DOHH2 (cell line): ENCODE results near the gene CEP135.

ENCODE experiments used
- H3F3A ChIP-seq: fragments of 200-600 bp; sonication (generic), shearing (Covaris generic); 2 replicates; pipeline ENCODE4 v1.6.0; 2016; ENCODE audit warnings: antibody characterized with exemption, mild to moderate bottlenecking; ENCODE audit not compliant: control insufficient read depth, insufficient read depth
- H3K27ac ChIP-seq: fragments of 200-600 bp; sonication (generic); 2 replicates; pipeline ENCODE4 v1.5.1; 2014; ENCODE audit warnings: low read depth, mild to moderate bottlenecking, low read length, moderate library complexity
- H3K27me3 ChIP-seq: fragments of 200-600 bp; sonication (generic); 2 replicates; pipeline ENCODE4 v1.6.1; 2014; ENCODE audit warnings: mild to moderate bottlenecking, low read length, mixed read lengths; ENCODE audit not compliant: control insufficient read depth
- H3K36me3 ChIP-seq: fragments of 200-600 bp; sonication (generic); 2 replicates; pipeline ENCODE4 v1.6.1; 2014; ENCODE audit warnings: mild to moderate bottlenecking, low read length, moderate library complexity, mixed read lengths; ENCODE audit not compliant: control insufficient read depth
- H3K4me1 ChIP-seq: fragments of 200-600 bp; sonication (generic); 2 replicates; pipeline ENCODE4 v1.6.1; 2014; ENCODE audit warnings: mild to moderate bottlenecking, low read length, mixed read lengths; ENCODE audit not compliant: control insufficient read depth
- H3K4me2 ChIP-seq: fragments of 200-600 bp; sonication (generic); 2 replicates; pipeline ENCODE4 v1.6.0; 2014; ENCODE audit warnings: mild to moderate bottlenecking, low read length, moderate library complexity
- H3K4me3 ChIP-seq: fragments of 200-600 bp; sonication (generic); 2 replicates; pipeline ENCODE4 v1.5.1; 2014; ENCODE audit warnings: mild to moderate bottlenecking, low read length, mixed read lengths
- H3K79me2 ChIP-seq: fragments of 200-600 bp; sonication (generic); 2 replicates; pipeline ENCODE4 v1.6.1; 2014; ENCODE audit warnings: mild to moderate bottlenecking, low read length, mixed read lengths; ENCODE audit not compliant: control insufficient read depth
- H3K9me2 ChIP-seq: fragments of 200-600 bp; sonication (generic); replicated peaks from 2 replicates; pipeline ENCODE4 v1.6.1; 2014; ENCODE audit warnings: mild to moderate bottlenecking, low read length, mixed read lengths; ENCODE audit not compliant: control insufficient read depth
- H3K9me3 ChIP-seq: fragments of 200-600 bp; sonication (generic); 2 replicates; pipeline ENCODE4 v1.6.1; 2014; ENCODE audit warnings: antibody characterized with exemption, low read length, mixed read lengths; ENCODE audit not compliant: control insufficient read depth, insufficient read depth
- H4K20me1 ChIP-seq: fragments of 200-600 bp; sonication (generic); 2 replicates; pipeline ENCODE4 v1.6.0; 2014; ENCODE audit warnings: low read depth, mild to moderate bottlenecking, antibody characterized with exemption, low read length, moderate library complexity; ENCODE audit not compliant: control insufficient read depth, insufficient read depth
- EZH2phosphoT487 ChIP-seq: fragments of 200-600 bp; sonication (generic); IDR thresholded peaks from 2 replicates; pipeline ENCODE4 v1.6.1; 2017; ENCODE audit warnings: borderline replicate concordance, mild to moderate bottlenecking, antibody characterized with exemption, low read length, moderate library complexity, mixed read lengths
- TF ChIP-seq, protein P1 (sequence below): fragments of 200-600 bp; sonication (generic); IDR thresholded peaks from one replicate; pipeline ENCODE4 v1.5.1; 2014; ENCODE audit warnings: antibody characterized with exemption, mild to moderate bottlenecking, low read depth, low read length; ENCODE audit not compliant: poor library complexity, severe bottlenecking

The CEP135 gene

DNA sequence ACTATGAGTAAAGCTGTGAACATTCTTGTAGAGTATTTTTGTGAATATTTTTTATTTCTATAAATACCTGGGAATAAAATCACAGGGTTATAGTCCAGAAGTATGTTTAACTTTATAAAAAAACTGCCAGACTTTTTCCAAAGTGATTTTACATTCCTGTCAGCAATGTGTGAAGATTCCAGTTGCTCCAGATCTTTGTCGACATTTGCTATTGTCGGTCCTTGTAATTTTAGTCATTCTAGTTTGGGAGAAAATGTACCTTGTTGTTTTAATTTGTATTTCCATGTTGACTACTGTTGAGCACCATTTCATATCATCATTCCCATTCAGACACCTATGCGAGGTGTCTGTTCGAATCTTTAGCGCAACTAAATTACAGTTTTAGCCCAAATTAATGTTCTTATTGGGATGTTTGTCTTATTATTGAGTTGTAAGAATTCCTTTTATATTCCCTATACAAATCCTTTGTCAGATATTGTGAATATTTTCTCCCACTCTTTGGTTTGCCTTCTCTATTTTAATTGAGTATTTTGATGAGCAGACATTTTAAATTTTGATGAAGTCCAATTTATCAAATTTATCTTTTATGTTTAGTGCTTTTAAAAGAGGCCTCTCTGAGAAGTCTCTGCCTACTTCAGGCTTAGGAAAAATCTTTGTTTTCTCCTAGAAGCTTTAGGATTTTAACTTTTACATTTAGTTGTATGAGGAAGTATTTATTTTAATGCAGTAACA is 2.6 kb downstream of the CEP135 start:
- Histone ChIP-seq H3K4me2 (peak overlapping the region; percentile 93), H3K9me2 (no peaks in the 10 kb centered on the region), H3F3A (peaks cover 12% of the 10 kb centered on the region), H3K4me3 (peak overlapping the region; percentile 85), H3K9me3 (no peaks in the 10 kb centered on the region), H3K27ac (no peak overlapping the region), H3K4me1 (peaks cover 47% of the 10 kb centered on the region), H3K79me2 (peaks cover 65% of the 10 kb centered on the region), H3K36me3 (peaks cover 70% of the 10 kb centered on the region), H4K20me1 (no peaks in the 10 kb centered on the region), H3K27me3 (no peaks in the 10 kb centered on the region)
- TF ChIP-seq, protein P1, sequence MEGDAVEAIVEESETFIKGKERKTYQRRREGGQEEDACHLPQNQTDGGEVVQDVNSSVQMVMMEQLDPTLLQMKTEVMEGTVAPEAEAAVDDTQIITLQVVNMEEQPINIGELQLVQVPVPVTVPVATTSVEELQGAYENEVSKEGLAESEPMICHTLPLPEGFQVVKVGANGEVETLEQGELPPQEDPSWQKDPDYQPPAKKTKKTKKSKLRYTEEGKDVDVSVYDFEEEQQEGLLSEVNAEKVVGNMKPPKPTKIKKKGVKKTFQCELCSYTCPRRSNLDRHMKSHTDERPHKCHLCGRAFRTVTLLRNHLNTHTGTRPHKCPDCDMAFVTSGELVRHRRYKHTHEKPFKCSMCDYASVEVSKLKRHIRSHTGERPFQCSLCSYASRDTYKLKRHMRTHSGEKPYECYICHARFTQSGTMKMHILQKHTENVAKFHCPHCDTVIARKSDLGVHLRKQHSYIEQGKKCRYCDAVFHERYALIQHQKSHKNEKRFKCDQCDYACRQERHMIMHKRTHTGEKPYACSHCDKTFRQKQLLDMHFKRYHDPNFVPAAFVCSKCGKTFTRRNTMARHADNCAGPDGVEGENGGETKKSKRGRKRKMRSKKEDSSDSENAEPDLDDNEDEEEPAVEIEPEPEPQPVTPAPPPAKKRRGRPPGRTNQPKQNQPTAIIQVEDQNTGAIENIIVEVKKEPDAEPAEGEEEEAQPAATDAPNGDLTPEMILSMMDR: no peak
- TF ChIP-seq EZH2phosphoT487: no peak

DNA sequence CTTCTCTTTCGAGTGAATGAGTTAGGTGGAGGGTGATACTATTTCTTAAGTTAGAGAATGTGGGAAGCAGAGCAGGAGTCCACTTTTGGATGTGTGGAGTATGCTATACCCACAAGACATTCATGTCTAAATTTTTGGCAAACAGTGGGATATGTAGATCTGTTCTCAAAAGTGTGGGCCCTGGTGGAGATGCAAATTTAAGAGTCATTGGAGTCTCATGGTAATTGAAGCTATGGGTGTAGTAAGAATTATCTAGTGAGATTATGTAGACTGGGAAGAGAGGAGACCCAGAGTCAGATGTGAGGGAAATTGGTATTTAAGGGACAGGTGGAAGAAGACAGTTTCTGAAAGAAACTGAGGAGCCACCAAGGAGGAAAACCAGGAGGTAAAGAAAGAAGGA is 7.0 kb downstream of the CEP135 start:
- H3K27ac ChIP-seq: no peak overlapping the region
- peaks cover 60% of the 10 kb centered on the region for H3K79me2 ChIP-seq
- TF ChIP-seq, protein P1: no peak
- no peak for TF ChIP-seq EZH2phosphoT487
- H3K27me3 ChIP-seq: no peaks in the 10 kb centered on the region
- no peaks in the 10 kb centered on the region for H3F3A ChIP-seq
- no peaks in the 10 kb centered on the region for H4K20me1 ChIP-seq
- H3K4me1 ChIP-seq: peaks cover 20% of the 10 kb centered on the region
- H3K9me3 ChIP-seq: no peaks in the 10 kb centered on the region
- no peak overlapping the region for H3K4me3 ChIP-seq
- peaks cover 96% of the 10 kb centered on the region for H3K36me3 ChIP-seq
- no peak overlapping the region for H3K4me2 ChIP-seq
- no peaks in the 10 kb centered on the region for H3K9me2 ChIP-seq

DNA sequence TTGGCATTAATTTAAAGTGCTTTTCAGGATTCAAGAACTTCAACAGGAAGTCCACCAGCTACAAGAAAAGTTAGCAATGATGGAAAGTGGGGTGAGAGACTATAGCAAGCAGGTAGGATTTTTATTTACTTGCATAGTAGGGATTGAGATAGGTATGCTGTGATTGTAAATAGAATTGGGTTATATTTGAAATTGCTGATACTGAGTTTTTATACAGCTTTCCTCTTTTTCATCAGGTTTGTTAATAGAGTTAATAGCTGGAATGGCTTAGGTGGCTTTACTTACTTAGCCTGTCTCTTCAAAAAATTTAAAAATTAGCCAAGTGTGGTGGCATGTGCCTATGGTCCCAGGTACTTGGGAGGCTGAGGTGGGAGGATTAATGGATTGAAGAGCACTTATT is 10.9 kb downstream of the CEP135 start:
- Histone ChIP-seq H4K20me1 (no peaks in the 10 kb centered on the region), H3K79me2 (peaks cover 30% of the 10 kb centered on the region), H3K4me1 (no peaks in the 10 kb centered on the region), H3K4me2 (no peak overlapping the region), H3F3A (no peaks in the 10 kb centered on the region), H3K4me3 (no peak overlapping the region), H3K9me3 (no peaks in the 10 kb centered on the region), H3K27ac (no peak overlapping the region), H3K36me3 (peaks cover 93% of the 10 kb centered on the region), H3K27me3 (no peaks in the 10 kb centered on the region), H3K9me2 (no peaks in the 10 kb centered on the region)
- TF ChIP-seq, protein P1: no peak
- TF ChIP-seq EZH2phosphoT487: no peak
